ENCODE data around the gene CBARP. TPM values are rescaled to one million over a fixed set of nuclear protein-coding genes. Genes with fewer than 3 reads are reported as not detected.

Gene CBARP
- total and polyA plus RNA-seq, 2 of the 4 experiments (the other 2 are of a cell fraction), result 0.18 to 3.9 TPM

DNA sequence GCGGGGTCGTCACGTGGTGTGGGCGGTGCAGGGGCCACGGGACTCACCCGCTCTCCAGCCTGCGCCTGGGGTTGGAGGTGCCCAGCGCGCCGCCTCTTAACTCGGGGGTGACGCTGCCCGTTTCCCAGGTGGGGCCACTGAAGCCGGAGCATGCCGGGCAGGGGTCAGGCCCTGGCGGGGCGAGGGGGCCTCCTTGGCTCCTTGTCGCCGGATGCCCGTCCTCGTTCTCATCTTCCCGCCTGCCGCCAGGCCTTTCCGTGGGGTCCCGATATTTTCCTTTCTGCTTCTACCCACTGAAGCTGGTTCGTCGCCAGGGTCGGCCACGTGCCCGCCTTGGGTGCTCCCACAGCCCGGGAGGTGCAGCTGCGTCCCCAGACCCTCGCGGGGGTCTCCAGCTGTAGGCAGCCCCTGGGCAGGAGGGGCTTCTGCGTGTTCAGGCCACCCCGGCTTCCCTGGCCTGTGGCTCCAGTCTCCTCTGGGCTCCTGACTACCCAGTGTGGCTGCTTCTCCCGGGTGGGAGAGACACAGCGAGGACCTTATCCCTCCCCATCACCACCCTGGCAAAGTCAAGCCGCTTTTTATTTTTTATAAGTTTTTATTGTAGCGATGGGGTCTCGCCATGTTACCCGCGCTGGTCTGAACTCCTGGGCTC, 38.3 kb upstream of the CBARP start (continued):
- no peak for TF ChIP-seq RAD21 (IDR thresholded peaks at IDR 0.05; ENCODE audit: low read length)

DNA sequence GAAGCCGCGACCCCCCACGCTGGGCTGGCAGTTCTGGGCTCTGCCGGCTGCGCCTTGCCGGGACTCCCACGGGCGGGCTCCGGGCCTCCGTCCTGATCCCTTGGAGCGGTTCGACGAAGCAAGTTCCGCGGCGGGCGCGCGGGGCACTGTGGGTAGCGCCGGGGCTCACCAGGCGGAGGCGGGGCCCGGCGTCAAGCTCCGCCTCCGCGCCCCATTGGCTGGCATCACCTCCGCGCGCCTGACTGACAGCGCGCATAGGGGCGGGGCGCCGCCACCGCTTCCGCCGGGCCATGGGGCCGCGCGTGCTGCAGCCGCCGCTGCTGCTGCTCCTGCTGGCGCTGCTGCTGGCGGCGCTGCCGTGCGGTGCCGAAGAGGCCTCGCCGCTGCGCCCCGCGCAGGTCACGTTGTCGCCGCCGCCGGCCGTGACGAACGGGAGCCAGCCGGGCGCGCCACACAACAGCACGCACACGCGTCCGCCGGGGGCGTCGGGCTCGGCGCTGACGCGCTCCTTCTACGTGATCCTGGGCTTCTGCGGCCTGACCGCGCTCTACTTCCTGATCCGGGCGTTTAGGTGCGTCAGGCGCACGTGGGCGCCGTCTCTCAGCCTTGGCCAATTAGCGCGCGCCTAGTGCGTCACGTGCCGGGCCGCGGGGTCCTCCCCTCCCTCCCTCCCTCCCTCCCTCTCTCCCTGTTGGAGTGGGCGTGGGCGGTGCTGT, 37.6 kb upstream of the CBARP start, which contains the start of gene FAM174C:
Gene FAM174C, plus strand, starts transcription at position 271 of the 716 bp plus-strand sequence. Its CDS starts 20 bp downstream, at position 291.
- Histone ChIP-seq H3K4ac (ENCODE audit: low read depth, low read length) (peak within 1 kb of the TSS; percentile 89), H2AK9ac (replicated peaks; ENCODE audit: low read depth, low read length, poor library complexity) (peak within 1 kb of the TSS; percentile 100), H2AK5ac (ENCODE audit: low read depth, low read length) (peak within 1 kb of the TSS; percentile 94), H2BK15ac (ENCODE audit: low read depth, low read length) (no peak within 1 kb of the TSS), H3K79me1 (ENCODE audit: low read depth in 1 of 2, low read length in 2 of 2) (peaks cover 22 to 66% of the 10 kb centered on the region in 2 experiments; a peak in 3 of 4 replicates), H4K20me1 (ENCODE audit: insufficient read depth, low read length) (peaks cover 65% of the 10 kb centered on the region), H2AFZ (replicated peaks; ENCODE audit: low read length, poor library complexity) (peak within 1 kb of the TSS; percentile 96), H3K9me1 (ENCODE audit: insufficient read depth, low read length) (no peaks in the 10 kb centered on the region; the same call in 1 of the 2 replicates), H3K56ac (ENCODE audit: extremely low read depth, insufficient read depth, low read length) (peak within 1 kb of the TSS; percentile 64), H3K18ac (ENCODE audit: low read depth, low read length) (peak within 1 kb of the TSS; percentile 8; the same call in 1 of the 2 replicates), H3K4me2 (ENCODE audit: low read depth, low read length) (peak within 1 kb of the TSS; percentile 82), H3K27me3 (ENCODE audit: control insufficient read depth, insufficient read depth, low read length) (no peaks in the 10 kb centered on the region), H4K91ac (ENCODE audit: insufficient read depth, low read depth, low read length) (peak within 1 kb of the TSS; percentile 93), H2BK20ac (ENCODE audit: low read depth, low read length) (no peak within 1 kb of the TSS), H2BK120ac (ENCODE audit: low read depth, low read length) (no peak within 1 kb of the TSS), H3K9ac (ENCODE audit: low read depth, low read length) (peak within 1 kb of the TSS; percentile 81), H3K27ac (ENCODE audit: insufficient read depth, low read length) (peak within 1 kb of the TSS; percentile 91), H3K23ac (ENCODE audit: low read depth, low read length) (peak within 1 kb of the TSS; percentile 93), H3K14ac (replicated peaks; ENCODE audit: low read depth, low read length) (peak within 1 kb of the TSS; percentile 97), H4K5ac (ENCODE audit: low read depth, low read length) (peak within 1 kb of the TSS; percentile 43), H2BK5ac (ENCODE audit: low read depth, low read length, poor library complexity, severe bottlenecking) (peak within 1 kb of the TSS; percentile 99), H3K36me3 (ENCODE audit: control insufficient read depth, insufficient read depth, low read length) (peaks cover 52% of the 10 kb centered on the region), H3K4me3 (ENCODE audit: insufficient read depth, low read depth, low read length) (peak within 1 kb of the TSS; percentile 82), H4K8ac (ENCODE audit: low read depth in 2 of 2, low read length in 2 of 2) (peak within 1 kb of the TSS; percentile 82 to 86), H3K9me3 (ENCODE audit: control insufficient read depth, insufficient read depth, low read length) (no peaks in the 10 kb centered on the region), H3K4me1 (ENCODE audit: control insufficient read depth, insufficient read depth, low read length) (peaks cover 23% of the 10 kb centered on the region)
- WGBS, 2 experiments (ENCODE audit: extremely low coverage in 2 of 2, insufficient read length in 1 of 2), result 0% methylated on average over 58 of the region's 98 CpGs; no CpG with 5 or more reads in 1 of the 2 experiments
- ChIA-PET CTCF (interaction anchor here (1.0 kb wide), 1 partner anchor 162 kb away, joined by 3 read pairs; no protein-coding TSS in a partner anchor), POLR2A (ENCODE audit: unreplicated experiment) (interaction anchor here (1.0 kb wide), 2 partner anchors 9 kb away, joined by 5 to 6 read pairs; no protein-coding TSS in a partner anchor)
- no TSS peak for BruUV-seq (replicated peaks)
- ATAC-seq (ENCODE audit: low read depth) (peak; percentile 86), DNase-seq (peak; percentile 97)
- intact Hi-C loops (cut with micrococcal nuclease) (loop anchor here (5.0 kb wide), 2 partner anchors 87 to 132 kb away; partner anchors contain the start of gene DAZAP1), dilution Hi-C loops (cut with HindIII; ENCODE audit: low sequenced_read_pairs, unreplicated experiment) (no loop called here), in situ Hi-C loops (cut with MboI; ENCODE audit: low sequenced_read_pairs) (no loop called here)
- TF ChIP-seq RAD21 (IDR thresholded peaks at IDR 0.05; ENCODE audit: low read length), result no peak
- TF ChIP-seq CEBPB (IDR thresholded peaks at IDR 0.05; ENCODE audit: low read depth, low read length), result no peak
- no peak for TF ChIP-seq RCOR1 (IDR thresholded peaks at IDR 0.05; ENCODE audit: insufficient replicate concordance, low read length)
- TF ChIP-seq MAFK (IDR thresholded peaks at IDR 0.05; ENCODE audit: low read depth, low read length), result no peak
- TF ChIP-seq MXI1 (IDR thresholded peaks at IDR 0.05; ENCODE audit: borderline replicate concordance, low read depth, low read length), result peak; percentile 80; the same call in 1 of the 2 replicates
- TF ChIP-seq NFE2L2 (IDR thresholded peaks at IDR 0.05; ENCODE audit: low read depth, low read length), result no peak
- TF ChIP-seq, protein P1, sequence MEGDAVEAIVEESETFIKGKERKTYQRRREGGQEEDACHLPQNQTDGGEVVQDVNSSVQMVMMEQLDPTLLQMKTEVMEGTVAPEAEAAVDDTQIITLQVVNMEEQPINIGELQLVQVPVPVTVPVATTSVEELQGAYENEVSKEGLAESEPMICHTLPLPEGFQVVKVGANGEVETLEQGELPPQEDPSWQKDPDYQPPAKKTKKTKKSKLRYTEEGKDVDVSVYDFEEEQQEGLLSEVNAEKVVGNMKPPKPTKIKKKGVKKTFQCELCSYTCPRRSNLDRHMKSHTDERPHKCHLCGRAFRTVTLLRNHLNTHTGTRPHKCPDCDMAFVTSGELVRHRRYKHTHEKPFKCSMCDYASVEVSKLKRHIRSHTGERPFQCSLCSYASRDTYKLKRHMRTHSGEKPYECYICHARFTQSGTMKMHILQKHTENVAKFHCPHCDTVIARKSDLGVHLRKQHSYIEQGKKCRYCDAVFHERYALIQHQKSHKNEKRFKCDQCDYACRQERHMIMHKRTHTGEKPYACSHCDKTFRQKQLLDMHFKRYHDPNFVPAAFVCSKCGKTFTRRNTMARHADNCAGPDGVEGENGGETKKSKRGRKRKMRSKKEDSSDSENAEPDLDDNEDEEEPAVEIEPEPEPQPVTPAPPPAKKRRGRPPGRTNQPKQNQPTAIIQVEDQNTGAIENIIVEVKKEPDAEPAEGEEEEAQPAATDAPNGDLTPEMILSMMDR (conservative IDR thresholded peaks at IDR 0.05; ENCODE audit: low read depth, low read length), result no peak
- peak; percentile 90 for TF ChIP-seq BHLHE40 (IDR thresholded peaks at IDR 0.05; ENCODE audit: low read depth, low read length)
- TF ChIP-seq, protein P2, sequence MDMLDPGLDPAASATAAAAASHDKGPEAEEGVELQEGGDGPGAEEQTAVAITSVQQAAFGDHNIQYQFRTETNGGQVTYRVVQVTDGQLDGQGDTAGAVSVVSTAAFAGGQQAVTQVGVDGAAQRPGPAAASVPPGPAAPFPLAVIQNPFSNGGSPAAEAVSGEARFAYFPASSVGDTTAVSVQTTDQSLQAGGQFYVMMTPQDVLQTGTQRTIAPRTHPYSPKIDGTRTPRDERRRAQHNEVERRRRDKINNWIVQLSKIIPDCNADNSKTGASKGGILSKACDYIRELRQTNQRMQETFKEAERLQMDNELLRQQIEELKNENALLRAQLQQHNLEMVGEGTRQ (IDR thresholded peaks at IDR 0.05; ENCODE audit: low read depth, low read length), result peak; percentile 99
- TF ChIP-seq CHD1 (IDR thresholded peaks at IDR 0.05; ENCODE audit: low read depth, low read length), result peak; percentile 81; the same call in 1 of the 2 replicates
- TF ChIP-seq MAZ (IDR thresholded peaks at IDR 0.05; ENCODE audit: borderline replicate concordance, low read depth, low read length), result peak; percentile 91
- TF ChIP-seq POLR2A (IDR thresholded peaks at IDR 0.05; ENCODE audit: low read depth, low read length), result peak; percentile 66
